Measurements from ENCODE around the gene NUP85. TPM values are rescaled to one million over a fixed set of nuclear protein-coding genes. Genes with fewer than 3 reads are reported as not detected.
"Not testable (repeated sequence)": the region's sequence is repeated elsewhere in the genome, so short reads cannot be mapped to it uniquely, and the experiment has no call there.

The NUP85 gene
- total RNA-seq, 1 experiment from 2014 or later, result 49.4 TPM

GRCh38 chr17:75271233-75271954 lies 65.9 kb downstream of the NUP85 start:
- peak; percentile 82 for DNase-seq (ENCODE audit: low read depth, low spot score)
- in situ Hi-C loops (cut with HindIII; ENCODE audit: low pct_unique_long_range_greater_than_20kb, low sequenced_read_pairs), result no loop called here

- no peak for DNase-seq (ENCODE audit: low read depth, low spot score)
- in situ Hi-C loops (cut with HindIII; ENCODE audit: low pct_unique_long_range_greater_than_20kb, low sequenced_read_pairs), result no loop called here
Observed at GRCh38 chr17:75271955-75272847, 66.7 kb downstream of the NUP85 start.

GRCh38 chr17:75272848-75273184 lies 67.3 kb downstream of the NUP85 start:
- in situ Hi-C loops (cut with HindIII; ENCODE audit: low pct_unique_long_range_greater_than_20kb, low sequenced_read_pairs), result no loop called here
- no peak for DNase-seq (ENCODE audit: low read depth, low spot score)

GRCh38 chr17:75273977-75274708 lies 68.7 kb downstream of the NUP85 start:
- in situ Hi-C loops (cut with HindIII; ENCODE audit: low pct_unique_long_range_greater_than_20kb, low sequenced_read_pairs), result no loop called here
- no peak for DNase-seq (ENCODE audit: low read depth, low spot score)

- no peak for DNase-seq (ENCODE audit: low read depth, low spot score)
- in situ Hi-C loops (cut with HindIII; ENCODE audit: low pct_unique_long_range_greater_than_20kb, low sequenced_read_pairs), result no loop called here
Observed at GRCh38 chr17:75277664-75278071, 72.2 kb downstream of the NUP85 start.

GRCh38 chr17:75280189-75280588 lies 74.7 kb downstream of the NUP85 start:
- in situ Hi-C loops (cut with HindIII; ENCODE audit: low pct_unique_long_range_greater_than_20kb, low sequenced_read_pairs); DNase-seq (ENCODE audit: low read depth, low spot score): not testable (repeated sequence)

GRCh38 chr17:75285123-75285522 lies 79.6 kb downstream of the NUP85 start:
- no peak for DNase-seq (ENCODE audit: low read depth, low spot score)
- in situ Hi-C loops (cut with HindIII; ENCODE audit: low pct_unique_long_range_greater_than_20kb, low sequenced_read_pairs), result no loop called here

Other genes with a start within 250 kb of the NUP85 start
- gene HID1, start 232.9 kb upstream of the NUP85 start, total RNA-seq (2014; rRNA removed; shearing (Covaris generic)), result 0.21 TPM in 1 of 2 replicates, not detected in the other
- 3.2 and 3.9 TPM in 2 replicates for gene CDR2L, start 218.0 kb upstream of the NUP85 start, total RNA-seq (2014; rRNA removed; shearing (Covaris generic))
- gene MRPL58, start 193.0 kb upstream of the NUP85 start, total RNA-seq (2014; rRNA removed; shearing (Covaris generic)), result 92.6 and 96.0 TPM in 2 replicates
- 557 and 623 TPM in 2 replicates for gene ATP5PD, start 158.7 kb upstream of the NUP85 start, total RNA-seq (2014; rRNA removed; shearing (Covaris generic))
- 23.3 and 26.6 TPM in 2 replicates for gene KCTD2, start 158.5 kb upstream of the NUP85 start, total RNA-seq (2014; rRNA removed; shearing (Covaris generic))
- gene SLC16A5, start 117.7 kb upstream of the NUP85 start, total RNA-seq (2014; rRNA removed; shearing (Covaris generic)), result 0.19 TPM in 1 of 2 replicates, not detected in the other
- 4.9 and 5.4 TPM in 2 replicates for gene ARMC7, start 95.7 kb upstream of the NUP85 start, total RNA-seq (2014; rRNA removed; shearing (Covaris generic))
- gene NT5C, start 73.9 kb upstream of the NUP85 start, total RNA-seq (2014; rRNA removed; shearing (Covaris generic)), result 44.5 and 46.7 TPM in 2 replicates
- gene JPT1, start 51.2 kb upstream of the NUP85 start, total RNA-seq (2014; rRNA removed; shearing (Covaris generic)), result 148 and 158 TPM in 2 replicates
- 206 and 213 TPM in 2 replicates for gene SUMO2, start 22.7 kb upstream of the NUP85 start, total RNA-seq (2014; rRNA removed; shearing (Covaris generic))
- gene GGA3, start 55.9 kb downstream of the NUP85 start, total RNA-seq (2014; rRNA removed; shearing (Covaris generic)), result 15.7 and 17.4 TPM in 2 replicates
- 184 and 188 TPM in 2 replicates for gene MRPS7, start 56.2 kb downstream of the NUP85 start, total RNA-seq (2014; rRNA removed; shearing (Covaris generic))
- gene MIF4GD, start 65.6 kb downstream of the NUP85 start, total RNA-seq (2014; rRNA removed; shearing (Covaris generic)), result 20.8 and 22.9 TPM in 2 replicates
- 18.1 and 21.0 TPM in 2 replicates for gene SLC25A19, start 83.8 kb downstream of the NUP85 start, total RNA-seq (2014; rRNA removed; shearing (Covaris generic))
- gene GRB2, start 200.0 kb downstream of the NUP85 start, total RNA-seq (2014; rRNA removed; shearing (Covaris generic)), result 146 and 154 TPM in 2 replicates

Measured in SK-MEL-5 (cell line).